Stomach (tissue), 9 donors: ENCODE measurements around the gene MRPS6. TPM values are rescaled to one million over a fixed set of nuclear protein-coding genes. Genes with fewer than 3 reads are reported as not detected.

Experiments
- DNase-seq, 2 donors: peaks; one replicate each; pipeline versions ENCODE4 v3.0.0 to v3.0.0-alpha.2; 2013 to 2019
- H3K27ac ChIP-seq, 5 donors: fragments of 200-600 bp in 4 of 5; sonication (generic) in 4 of 5; one replicate each; pipeline ENCODE4 v1.5.1; 2013 to 2019; ENCODE audit warnings: mild to moderate bottlenecking in 1 of 5, moderate library complexity in 1 of 5
- H3K27me3 ChIP-seq, 3 donors: fragments of 200-600 bp; sonication (generic); one replicate each; pipeline ENCODE4 v1.5.1; 2017 to 2019; ENCODE audit warnings: mixed run types in 1 of 3
- H3K36me3 ChIP-seq, 4 donors: fragments of 200-600 bp; sonication (generic); 1 replicate in 3 of 4; 2 replicates in 1 of 4; pipeline ENCODE4 v1.5.1; 2016 to 2019
- H3K4me1 ChIP-seq, 4 donors: fragments of 200-600 bp; sonication (generic); one replicate each; pipeline ENCODE4 v1.5.1; 2016 to 2019
- H3K4me3 ChIP-seq, 4 donors: fragments of 200-600 bp; sonication (generic) in 3 of 4; one replicate each; pipeline ENCODE4 v1.5.1; 2016 to 2019; ENCODE audit warnings: mild to moderate bottlenecking in 1 of 4
- H3K9me3 ChIP-seq, 4 donors: fragments of 200-600 bp; sonication (generic); one replicate each; pipeline ENCODE4 v1.5.1; 2016 to 2019
- CTCF ChIP-seq, 7 experiments: fragments of 450-650 bp in 4 of 7; fragments of 200-600 bp in 3 of 7; sonication (generic) in 3 of 7; IDR thresholded peaks; one replicate each; pipeline ENCODE4 v1.5.1; 2016 to 2019; ENCODE audit warnings: antibody characterized with exemption in 7 of 7, control low read depth in 2 of 7, mild to moderate bottlenecking in 1 of 7
- EP300 ChIP-seq: sonication (generic); formaldehyde crosslinking; IDR thresholded peaks from one replicate; pipeline ENCODE4 v1.6.1; 2017; ENCODE audit warnings: antibody characterized with exemption
- POLR2A ChIP-seq, 4 donors: fragments of 450-650 bp; IDR thresholded peaks; one replicate each; pipeline ENCODE4 v1.6.1; 2016; ENCODE audit warnings: antibody characterized with exemption in 4 of 4, control low read depth in 2 of 4, mild to moderate bottlenecking in 1 of 4, moderate library complexity in 1 of 4
- POLR2AphosphoS5 ChIP-seq, 3 donors: sonication (generic); formaldehyde crosslinking; IDR thresholded peaks; one replicate each; pipeline ENCODE4 v1.6.1; 2016; ENCODE audit warnings: antibody characterized with exemption in 3 of 3
- WGBS, 5 donors: extraction: QIAGEN DNeasy Blood & Tissue Kit in 3 of 5; methylation state at CpG; one replicate each; pipeline versions ENCODE4 v1.1.5 to v1.1.7; 2013 to 2018; 5-methylcytosine and 5-hydroxymethylcytosine counted together
- intact Hi-C: fragments of 100-400 bp; cut with DNase I; formaldehyde crosslinking; loops from one replicate; pipeline ENCODE4 v1.15.1; 2023; ENCODE audit warnings: low total_unique reads
- polyA plus RNA-seq, 3 donors: library from polyadenylated mRNA; stranded (reverse); fragments of 200-250 nt; gene quantifications; one replicate each; pipeline ENCODE4 v1.2.3, GENCODE V29; 2013
- total RNA-seq, 5 donors: library from RNA; depleted of rRNA; stranded (reverse); fragments of >200 nt; gene quantifications; one replicate each; pipeline versions ENCODE4 v1.1.0 to v1.2.3, GENCODE V29; 2014 to 2016
- donor health status: healthy with polysubstance abuse.
- donor health status: Bipolar disorder and iron deficiency.
- donor health status: healthy.

Gene MRPS6
- total and polyA plus RNA-seq, 8 donors: 21.3 to 219 (median 51.3) TPM

- intact Hi-C loops: no loop called here
- Histone ChIP-seq H3K4me1 (peaks cover 11 to 57% (median 31%) of the 10 kb centered on the region in 4 donors), H3K36me3 (peaks cover 7 to 23% (median 23%) of the 10 kb centered on the region in 4 donors), H3K9me3 (peaks cover 0 to 11% (median 0%) of the 10 kb centered on the region in 4 donors), H3K27ac (peak overlapping the region in 1 of 5 donors; percentile 39), H3K27me3 (no peaks in the 10 kb centered on the region), H3K4me3 (no peak overlapping the region)
- TF ChIP-seq CTCF (IDR thresholded peaks at IDR 0.05) (no peak), POLR2A (IDR thresholded peaks at IDR 0.05) (no peak), POLR2AphosphoS5 (IDR thresholded peaks at IDR 0.05) (no peak), EP300 (no peak)
- no peak for DNase-seq
- 76 to 86% (median 82%) methylated on average over 10 of the region's 10 CpGs for WGBS, 5 donors
Observed at GRCh38 chr21:34147792-34148418, 74.5 kb downstream of the MRPS6 start.

GRCh38 chr21:34148419-34148804, 75.0 kb downstream of the MRPS6 start:
- TF ChIP-seq POLR2A (IDR thresholded peaks at IDR 0.05) (no peak), CTCF (IDR thresholded peaks at IDR 0.05) (no peak), EP300 (no peak), POLR2AphosphoS5 (IDR thresholded peaks at IDR 0.05) (no peak)
- H3K27ac ChIP-seq: peak overlapping the region in 1 of 5 donors; percentile 39
- no peak overlapping the region for H3K4me3 ChIP-seq
- DNase-seq: peak in 1 of 2 donors; percentile 46
- WGBS, 5 donors: 23 to 53% (median 39%) methylated on average over 3 of the region's 3 CpGs
- peaks cover 0 to 11% (median 0%) of the 10 kb centered on the region in 4 donors for H3K9me3 ChIP-seq
- intact Hi-C loops: no loop called here
- H3K27me3 ChIP-seq: no peaks in the 10 kb centered on the region
- H3K4me1 ChIP-seq: peaks cover 11 to 52% (median 28%) of the 10 kb centered on the region in 4 donors
- H3K36me3 ChIP-seq: peaks cover 3 to 18% (median 18%) of the 10 kb centered on the region in 4 donors

- peak overlapping the region in 1 of 5 donors; percentile 39 for H3K27ac ChIP-seq
- H3K27me3 ChIP-seq: no peaks in the 10 kb centered on the region
- TF ChIP-seq POLR2A (IDR thresholded peaks at IDR 0.05) (no peak), EP300 (no peak), POLR2AphosphoS5 (IDR thresholded peaks at IDR 0.05) (no peak), CTCF (IDR thresholded peaks at IDR 0.05) (no peak)
- H3K4me1 ChIP-seq: peaks cover 11 to 46% (median 27%) of the 10 kb centered on the region in 4 donors
- no peak for DNase-seq
- intact Hi-C loops: no loop called here
- peaks cover 0 to 12% (median 12%) of the 10 kb centered on the region in 4 donors for H3K36me3 ChIP-seq
- H3K4me3 ChIP-seq: no peak overlapping the region
- 77 to 90% (median 82%) methylated on average over 7 of the region's 7 CpGs for WGBS, 5 donors
- H3K9me3 ChIP-seq: peaks cover 0 to 11% (median 0%) of the 10 kb centered on the region in 4 donors
Observed at GRCh38 chr21:34148826-34149558, 75.6 kb downstream of the MRPS6 start.

GRCh38 chr21:34152500-34152899, 79.1 kb downstream of the MRPS6 start:
- intact Hi-C loops: no loop called here

More at GRCh38 chr21:34152500-34152899, 79.1 kb downstream of the MRPS6 start:
- Histone ChIP-seq H3K27me3 (no peaks in the 10 kb centered on the region), H3K4me3 (no peak overlapping the region), H3K27ac (no peak overlapping the region), H3K9me3 (no peaks in the 10 kb centered on the region), H3K36me3 (no peaks in the 10 kb centered on the region), H3K4me1 (peaks cover 9 to 35% (median 20%) of the 10 kb centered on the region in 4 donors)
- TF ChIP-seq POLR2AphosphoS5 (IDR thresholded peaks at IDR 0.05) (no peak), CTCF (IDR thresholded peaks at IDR 0.05) (no peak), POLR2A (IDR thresholded peaks at IDR 0.05) (no peak), EP300 (no peak)
- DNase-seq: no peak
- 86 to 92% (median 88%) methylated on average over 5 of the region's 5 CpGs for WGBS, 5 donors
